Activated B cell treated with CpG ODN at 0.5 μM for 24 hours (primary cell): ENCODE results near the gene PTPN2. TPM values are rescaled to one million over a fixed set of nuclear protein-coding genes. Genes with fewer than 3 reads are reported as not detected.
"Not testable (repeated sequence)": the region's sequence is repeated elsewhere in the genome, so short reads cannot be mapped to it uniquely, and the experiment has no call there.

Experiments used
- ATAC-seq: fragments of 200-7000 bp; cut with Tn5 transposase; one replicate; pipeline ENCODE4 v1.10.0; 2021; ENCODE audit warnings: low read depth, mild to moderate bottlenecking, moderate library complexity
- CTCF ChIA-PET: fragments of 350-600 bp; sonication (Branson Sonifier 250); formaldehyde crosslinking; loops from one replicate; lab custom pipeline; 2021; ENCODE audit warnings: antibody characterized with exemption; lab: Charles Lee
- POLR2A ChIA-PET: fragments of 350-600 bp; sonication (Branson Sonifier 250); formaldehyde crosslinking; loops from one replicate; lab custom pipeline; 2021; ENCODE audit warnings: antibody characterized with exemption; lab: Charles Lee
- DNase-seq: peaks from one replicate; pipeline ENCODE4 v3.0.0; 2022
- H3K27ac Mint-ChIP-seq: one replicate; pipeline ENCODE4 v1.8.0; 2020; ENCODE audit warnings: mixed read lengths
- H3K27me3 Mint-ChIP-seq: one replicate; pipeline ENCODE4 v1.8.0; 2021; ENCODE audit warnings: mixed read lengths
- H3K36me3 Mint-ChIP-seq: one replicate; pipeline ENCODE4 v1.8.0; 2021; ENCODE audit warnings: low read depth, mixed read lengths
- H3K4me1 Mint-ChIP-seq: one replicate; pipeline ENCODE4 v1.8.0; 2021; ENCODE audit warnings: mixed read lengths
- H3K4me3 Mint-ChIP-seq: one replicate; pipeline ENCODE4 v1.8.0; 2020; ENCODE audit warnings: mild to moderate bottlenecking, mixed read lengths
- H3K9me3 Mint-ChIP-seq: one replicate; pipeline ENCODE4 v1.8.0; 2020; ENCODE audit warnings: mixed read lengths
- CTCF ChIP-seq: fragments of 200-600 bp; IDR thresholded peaks from one replicate; pipeline ENCODE4 v1.8.0; 2022; ENCODE audit warnings: antibody characterized with exemption, mild to moderate bottlenecking
- intact Hi-C: fragments of 100-400 bp; cut with micrococcal nuclease; formaldehyde crosslinking; loops from one replicate; pipeline ENCODE4 v1.15.1; 2024
- total RNA-seq: library from RNA; stranded (reverse); gene quantifications from 2 replicates; pipeline ENCODE4 v1.2.3, GENCODE V29; 2022

Gene PTPN2
- total RNA-seq, 1 donor from 2014 or later, result 76.5 TPM

GRCh38 chr18:12779043-12779442 is 105.0 kb downstream of the PTPN2 start:
- ChIA-PET POLR2A (no interaction called here), CTCF (no interaction called here)
- intact Hi-C loops, result no loop called here
- Mint-ChIP-seq H3K9me3 (no peaks in the 10 kb centered on the region), H3K4me1 (no peaks in the 10 kb centered on the region), H3K36me3 (peaks cover 8% of the 10 kb centered on the region), H3K27ac (no peak overlapping the region), H3K4me3 (no peak overlapping the region), H3K27me3 (no peaks in the 10 kb centered on the region)
- TF ChIP-seq CTCF, result no peak
- ATAC-seq (no peak), DNase-seq (no peak)

GRCh38 chr18:12777500-12777944 is 106.5 kb downstream of the PTPN2 start:
- intact Hi-C loops, result no loop called here
- H3K4me3 Mint-ChIP-seq, result peak overlapping the region; percentile 56

GRCh38 chr18:12776821-12777471 is 107.1 kb downstream of the PTPN2 start:
- DNase-seq, result no peak
- H3K4me3 Mint-ChIP-seq, result peak overlapping the region; percentile 56

More at GRCh38 chr18:12777500-12777944, 106.5 kb downstream of the PTPN2 start:
- ChIA-PET POLR2A (interaction anchor here (0.6 kb wide), 1 partner anchor 142 kb away, joined by 3 read pairs; no protein-coding TSS in a partner anchor), CTCF (no interaction called here)
- DNase-seq (no peak), ATAC-seq (no peak)
- TF ChIP-seq CTCF, result no peak
- H3K9me3 Mint-ChIP-seq, result no peaks in the 10 kb centered on the region
- no peaks in the 10 kb centered on the region for H3K4me1 Mint-ChIP-seq
- no peak overlapping the region for H3K27ac Mint-ChIP-seq
- no peaks in the 10 kb centered on the region for H3K27me3 Mint-ChIP-seq
- H3K36me3 Mint-ChIP-seq, result no peaks in the 10 kb centered on the region

GRCh38 chr18:12776415-12776814 is 107.6 kb downstream of the PTPN2 start:
- H3K9me3 Mint-ChIP-seq, H3K27me3 Mint-ChIP-seq, H3K27ac Mint-ChIP-seq, DNase-seq, intact Hi-C loops, ATAC-seq, H3K4me1 Mint-ChIP-seq, CTCF ChIA-PET, POLR2A ChIA-PET, H3K36me3 Mint-ChIP-seq, H3K4me3 Mint-ChIP-seq: not testable (repeated sequence)

More at GRCh38 chr18:12776821-12777471, 107.1 kb downstream of the PTPN2 start:
- Mint-ChIP-seq H3K27me3 (no peaks in the 10 kb centered on the region), H3K9me3 (no peaks in the 10 kb centered on the region), H3K36me3 (no peaks in the 10 kb centered on the region), H3K27ac (no peak overlapping the region), H3K4me1 (no peaks in the 10 kb centered on the region)
- TF ChIP-seq CTCF, result no peak
- ChIA-PET CTCF (no interaction called here), POLR2A (interaction anchor here (0.6 kb wide), 1 partner anchor 143 kb away, joined by 3 read pairs; no protein-coding TSS in a partner anchor)
- no peak for ATAC-seq
- intact Hi-C loops, result no loop called here

- no peak for TF ChIP-seq CTCF
- Mint-ChIP-seq H3K4me3 (no peak overlapping the region), H3K9me3 (no peaks in the 10 kb centered on the region), H3K4me1 (no peaks in the 10 kb centered on the region), H3K27me3 (no peaks in the 10 kb centered on the region), H3K27ac (no peak overlapping the region), H3K36me3 (no peaks in the 10 kb centered on the region)
- intact Hi-C loops, result no loop called here
- no peak for ATAC-seq
- POLR2A ChIA-PET, result no interaction called here
- DNase-seq, result no peak
- CTCF ChIA-PET, result no interaction called here
Measured at GRCh38 chr18:12774982-12775381, 109.1 kb downstream of the PTPN2 start.
